GM21717 (cell line): ENCODE results near the gene POC5.
"Not testable (repeated sequence)": the region's sequence is repeated elsewhere in the genome, so short reads cannot be mapped to it uniquely, and the experiment has no call there.

ENCODE experiments used
- ATAC-seq: cut with Tn5 transposase; IDR thresholded peaks from one replicate; pipeline ENCODE4 v1.9.1; 2021; ENCODE audit warnings: mild to moderate bottlenecking, moderate library complexity; ENCODE audit not compliant: unreplicated experiment

Gene POC5

GRCh38 chr5:75707911-75708509 lies 9.2 kb downstream of the POC5 start:
- no peak for ATAC-seq

- ATAC-seq: no peak
These were observed 10.5 kb downstream of the POC5 start for GRCh38 chr5:75706775-75707174.

- no peak for ATAC-seq
These were observed 11.2 kb downstream of the POC5 start for GRCh38 chr5:75706016-75706415.

GRCh38 chr5:75701856-75702255 lies 15.4 kb downstream of the POC5 start:
- no peak for ATAC-seq

- ATAC-seq: not testable (repeated sequence)
These were observed 21.5 kb downstream of the POC5 start for GRCh38 chr5:75695472-75696351.

- no peak for ATAC-seq
These were observed 22.5 kb downstream of the POC5 start for GRCh38 chr5:75694781-75695180.

- ATAC-seq: no peak
These were observed 26.6 kb downstream of the POC5 start for GRCh38 chr5:75690669-75691068.

GRCh38 chr5:75686480-75686879 lies 30.8 kb downstream of the POC5 start:
- ATAC-seq: no peak

GRCh38 chr5:75685141-75685540 lies 32.1 kb downstream of the POC5 start:
- ATAC-seq: no peak

- no peak for ATAC-seq
These were observed 36.0 kb downstream of the POC5 start for GRCh38 chr5:75681125-75681830.

GRCh38 chr5:75678155-75678554 lies 39.1 kb downstream of the POC5 start:
- ATAC-seq: no peak

GRCh38 chr5:75677607-75678006 lies 39.6 kb downstream of the POC5 start:
- ATAC-seq: no peak

- ATAC-seq: no peak
These were observed 41.5 kb downstream of the POC5 start for GRCh38 chr5:75675783-75676182.

- ATAC-seq: no peak
These were observed 44.6 kb downstream of the POC5 start for GRCh38 chr5:75672616-75673015.

- ATAC-seq: no peak
These were observed 45.7 kb downstream of the POC5 start for GRCh38 chr5:75671506-75671905.

GRCh38 chr5:75670577-75670976 lies 46.7 kb downstream of the POC5 start:
- ATAC-seq: no peak

GRCh38 chr5:75668977-75669689 lies 48.1 kb downstream of the POC5 start:
- peak; percentile 89 for ATAC-seq

- peak; percentile 3 for ATAC-seq
These were observed 48.8 kb downstream of the POC5 start for GRCh38 chr5:75668445-75668844.

- no peak for ATAC-seq
These were observed 49.7 kb downstream of the POC5 start for GRCh38 chr5:75667586-75667985.

- no peak for ATAC-seq
These were observed 50.4 kb downstream of the POC5 start for GRCh38 chr5:75666801-75667200.

GRCh38 chr5:75664979-75665378 lies 52.3 kb downstream of the POC5 start:
- ATAC-seq: no peak
